Astrocyte of the spinal cord (primary cell): ENCODE data around the gene SNX32.

Experiments
- DNase-seq: peaks from one replicate; pipeline ENCODE4 v3.0.0; 2011; ENCODE audit warnings: low read depth, low spot score
- H3K4me3 ChIP-seq: 2 replicates; pipeline ENCODE4 v1.5.1; 2011; ENCODE audit warnings: low read depth, mild to moderate bottlenecking, low read length, moderate library complexity
- CTCF ChIP-seq: IDR thresholded peaks from 2 replicates; pipeline ENCODE4 v1.5.1; 2012; ENCODE audit warnings: low read depth, mild to moderate bottlenecking, low read length, inconsistent platforms
- in situ Hi-C: cut with HindIII; loops from 2 replicates; pipeline ENCODE4 v1.10.0; 2017; ENCODE audit warnings: low sequenced_read_pairs

Gene SNX32

GRCh38 chr11:65810046-65810868 lies 23.5 kb upstream of the SNX32 start:
- H3K4me3 ChIP-seq = no peak overlapping the region
- TF ChIP-seq CTCF = no peak
- in situ Hi-C loops = no loop called here
- no peak for DNase-seq

GRCh38 chr11:65811764-65812475 lies 21.8 kb upstream of the SNX32 start:
- no peak for TF ChIP-seq CTCF
- in situ Hi-C loops = no loop called here
- no peak for DNase-seq
- H3K4me3 ChIP-seq = no peak overlapping the region

- in situ Hi-C loops = no loop called here
- DNase-seq = no peak
- no peak overlapping the region for H3K4me3 ChIP-seq
- no peak for TF ChIP-seq CTCF
Measured at GRCh38 chr11:65814131-65814985, 19.4 kb upstream of the SNX32 start.

GRCh38 chr11:65814986-65815565 lies 18.7 kb upstream of the SNX32 start:
- DNase-seq = no peak
- in situ Hi-C loops = no loop called here
- no peak for TF ChIP-seq CTCF
- H3K4me3 ChIP-seq = no peak overlapping the region

- DNase-seq = no peak
- TF ChIP-seq CTCF = no peak
- in situ Hi-C loops = no loop called here
- H3K4me3 ChIP-seq = no peak overlapping the region
Measured at GRCh38 chr11:65816696-65817095, 17.1 kb upstream of the SNX32 start.

GRCh38 chr11:65817312-65817834 lies 16.4 kb upstream of the SNX32 start:
- DNase-seq = peak; percentile 6
- no peak for TF ChIP-seq CTCF
- H3K4me3 ChIP-seq = peak overlapping the region; percentile 53

More at GRCh38 chr11:65817312-65817834, 16.4 kb upstream of the SNX32 start:
- in situ Hi-C loops = no loop called here
